HG03095 (cell line): ENCODE results near the gene ALG9.
A peak's percentile ranks its signal among the peaks of the same experiment; 100 is the strongest.

Experiments used
- ATAC-seq: cut with Tn5 transposase; IDR thresholded peaks from one replicate; pipeline ENCODE4 v1.9.1; 2021; ENCODE audit warnings: moderate library complexity; ENCODE audit not compliant: unreplicated experiment

Gene ALG9

GRCh38 chr11:111837366-111837891 is 34.0 kb downstream of the ALG9 start:
- ATAC-seq = no peak

- ATAC-seq = peak; percentile 78
Measured at GRCh38 chr11:111836721-111837120, 34.7 kb downstream of the ALG9 start.

GRCh38 chr11:111836162-111836561 is 35.2 kb downstream of the ALG9 start:
- ATAC-seq = no peak

- no peak for ATAC-seq
Measured at GRCh38 chr11:111835665-111836064, 35.7 kb downstream of the ALG9 start.

GRCh38 chr11:111834432-111835163 is 36.8 kb downstream of the ALG9 start:
- no peak for ATAC-seq

- ATAC-seq = no peak
Measured at GRCh38 chr11:111833524-111833923, 37.9 kb downstream of the ALG9 start.

- ATAC-seq = peak; percentile 73
Measured at GRCh38 chr11:111829185-111829968, 42.0 kb downstream of the ALG9 start.

GRCh38 chr11:111826322-111826950 is 44.9 kb downstream of the ALG9 start:
- no peak for ATAC-seq

GRCh38 chr11:111823629-111824028 is 47.8 kb downstream of the ALG9 start:
- no peak for ATAC-seq

GRCh38 chr11:111823131-111823530 is 48.2 kb downstream of the ALG9 start:
- ATAC-seq = no peak

GRCh38 chr11:111819829-111820237 is 51.5 kb downstream of the ALG9 start:
- no peak for ATAC-seq

GRCh38 chr11:111819161-111819828 is 52.1 kb downstream of the ALG9 start:
- ATAC-seq = no peak

- ATAC-seq = no peak
Measured at GRCh38 chr11:111815489-111815888, 55.9 kb downstream of the ALG9 start.

GRCh38 chr11:111814557-111815320 is 56.6 kb downstream of the ALG9 start:
- ATAC-seq = no peak

GRCh38 chr11:111814106-111814505 is 57.3 kb downstream of the ALG9 start:
- ATAC-seq = no peak

- ATAC-seq = no peak
Measured at GRCh38 chr11:111812211-111812610, 59.2 kb downstream of the ALG9 start.

GRCh38 chr11:111811445-111811844 is 59.9 kb downstream of the ALG9 start:
- no peak for ATAC-seq

GRCh38 chr11:111808834-111809233 is 62.5 kb downstream of the ALG9 start:
- ATAC-seq = no peak

- ATAC-seq = no peak
Measured at GRCh38 chr11:111808063-111808588, 63.3 kb downstream of the ALG9 start.

- no peak for ATAC-seq
Measured at GRCh38 chr11:111807076-111807475, 64.3 kb downstream of the ALG9 start.
